GM13976 (cell line): Measurements from ENCODE around the gene GZMB.

Experiments
- DNase-seq: peaks from one replicate; pipeline ENCODE4 v3.0.0; 2012; ENCODE audit warnings: low spot score
- in situ Hi-C: fragments of 300-500 bp; cut with MboI; formaldehyde crosslinking; loops from one replicate; pipeline ENCODE4 v1.12.0; 2022; ENCODE audit warnings: low sequenced_read_pairs, mixed read lengths, inconsistent platforms; ENCODE audit not compliant: unreplicated experiment
- TF ChIP-seq, protein P1 (sequence below): IDR thresholded peaks from 2 replicates; pipeline ENCODE4 v1.5.1; 2012; ENCODE audit warnings: borderline replicate concordance, mild to moderate bottlenecking; ENCODE audit not compliant: insufficient read depth; ENCODE audit errors: extremely low read depth, missing control alignments, control extremely low read depth

GZMB gene

DNA sequence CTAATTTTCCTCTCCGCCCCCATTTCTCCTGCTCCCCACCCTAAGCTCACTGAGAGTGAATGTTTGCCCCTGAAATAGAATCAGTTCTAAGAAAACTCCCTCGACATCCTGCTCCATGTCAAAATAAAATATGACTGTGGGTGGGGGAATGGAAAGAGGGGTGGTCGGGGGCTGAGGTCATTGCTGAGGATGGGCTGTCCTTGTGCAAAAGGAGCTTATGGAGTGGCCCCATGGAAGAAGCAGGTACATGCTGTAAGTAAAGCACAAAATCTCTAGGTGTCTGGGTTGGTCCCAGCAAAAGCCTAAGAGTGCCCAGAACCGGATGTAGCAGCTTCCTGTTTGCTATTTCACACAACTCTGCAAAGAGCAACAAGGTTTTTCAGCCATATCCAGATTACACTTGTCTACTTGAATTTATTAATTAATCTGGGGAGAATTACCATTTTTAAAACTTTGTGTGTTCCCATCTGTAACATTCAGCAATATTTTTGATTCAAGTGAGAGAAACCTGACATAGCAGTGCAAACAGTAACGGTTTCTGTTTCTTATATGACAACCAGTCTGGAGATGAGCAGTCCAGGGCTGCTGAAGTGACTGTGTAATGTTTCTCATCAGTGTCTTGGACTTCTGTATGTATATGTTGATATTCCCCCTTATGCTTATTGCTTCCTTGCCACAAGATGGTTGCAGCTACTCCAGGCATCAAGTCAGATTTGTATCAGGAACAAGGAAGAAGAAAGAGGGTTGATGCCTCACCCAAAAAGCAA, 40.4 kb upstream of the GZMB start:
- DNase-seq: no peak
- in situ Hi-C loops: no loop called here
- TF ChIP-seq, protein P1, sequence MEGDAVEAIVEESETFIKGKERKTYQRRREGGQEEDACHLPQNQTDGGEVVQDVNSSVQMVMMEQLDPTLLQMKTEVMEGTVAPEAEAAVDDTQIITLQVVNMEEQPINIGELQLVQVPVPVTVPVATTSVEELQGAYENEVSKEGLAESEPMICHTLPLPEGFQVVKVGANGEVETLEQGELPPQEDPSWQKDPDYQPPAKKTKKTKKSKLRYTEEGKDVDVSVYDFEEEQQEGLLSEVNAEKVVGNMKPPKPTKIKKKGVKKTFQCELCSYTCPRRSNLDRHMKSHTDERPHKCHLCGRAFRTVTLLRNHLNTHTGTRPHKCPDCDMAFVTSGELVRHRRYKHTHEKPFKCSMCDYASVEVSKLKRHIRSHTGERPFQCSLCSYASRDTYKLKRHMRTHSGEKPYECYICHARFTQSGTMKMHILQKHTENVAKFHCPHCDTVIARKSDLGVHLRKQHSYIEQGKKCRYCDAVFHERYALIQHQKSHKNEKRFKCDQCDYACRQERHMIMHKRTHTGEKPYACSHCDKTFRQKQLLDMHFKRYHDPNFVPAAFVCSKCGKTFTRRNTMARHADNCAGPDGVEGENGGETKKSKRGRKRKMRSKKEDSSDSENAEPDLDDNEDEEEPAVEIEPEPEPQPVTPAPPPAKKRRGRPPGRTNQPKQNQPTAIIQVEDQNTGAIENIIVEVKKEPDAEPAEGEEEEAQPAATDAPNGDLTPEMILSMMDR: no peak

DNA sequence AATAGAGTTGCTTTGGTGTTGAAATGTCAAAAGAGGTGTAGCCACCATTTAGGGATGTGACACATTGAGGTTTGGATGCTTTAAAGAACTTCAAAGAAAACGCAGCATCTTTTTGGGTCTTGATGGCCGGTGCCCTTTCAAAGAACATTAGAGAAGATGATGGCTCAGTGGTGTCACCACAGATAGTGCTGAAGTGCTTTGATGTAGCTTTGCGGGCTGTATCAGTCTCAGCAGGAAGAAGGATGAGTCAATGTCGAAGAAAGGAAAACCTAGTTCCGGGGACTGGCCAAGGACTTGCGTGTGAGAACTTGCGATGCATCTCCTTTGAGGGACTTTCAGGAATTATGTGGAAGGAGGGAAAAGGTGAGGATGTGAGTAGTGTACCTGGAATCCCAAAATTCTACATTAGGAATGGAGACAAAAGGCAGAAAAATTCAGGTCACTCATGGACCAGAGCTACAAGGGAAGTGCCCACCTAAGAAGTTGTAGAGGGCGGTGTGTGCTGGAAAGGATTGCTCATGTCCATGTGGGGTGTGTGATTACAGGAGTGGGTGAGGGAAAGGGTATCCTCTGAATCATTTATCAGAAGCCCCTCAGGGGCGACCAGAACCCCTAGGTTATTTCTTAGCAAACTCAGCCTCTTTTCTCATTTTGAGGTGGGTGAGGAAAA, 39.7 kb upstream of the GZMB start:
- TF ChIP-seq, protein P1: no peak
- DNase-seq: no peak
- in situ Hi-C loops: no loop called here

DNA sequence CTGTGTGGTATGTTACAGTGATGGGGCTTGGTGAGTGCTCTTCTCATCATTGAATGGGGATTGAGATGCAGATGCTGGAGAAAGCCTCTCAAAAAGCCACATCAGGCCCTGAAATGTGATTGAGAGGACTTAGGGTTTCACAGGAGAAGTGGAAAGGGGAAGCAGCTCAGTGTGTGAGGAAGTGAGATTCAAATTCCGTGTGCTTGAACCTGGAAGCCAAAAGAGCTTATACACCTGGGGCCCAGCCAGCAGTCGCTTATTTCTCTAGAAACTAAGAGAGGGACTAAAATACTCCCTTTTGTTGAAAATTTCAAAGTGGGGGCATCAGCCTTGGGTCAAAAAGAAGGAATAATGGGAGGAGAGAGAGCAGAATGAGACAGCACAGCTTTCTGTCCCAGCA, 39.1 kb upstream of the GZMB start:
- DNase-seq: no peak
- TF ChIP-seq, protein P1: no peak
- in situ Hi-C loops: no loop called here

DNA sequence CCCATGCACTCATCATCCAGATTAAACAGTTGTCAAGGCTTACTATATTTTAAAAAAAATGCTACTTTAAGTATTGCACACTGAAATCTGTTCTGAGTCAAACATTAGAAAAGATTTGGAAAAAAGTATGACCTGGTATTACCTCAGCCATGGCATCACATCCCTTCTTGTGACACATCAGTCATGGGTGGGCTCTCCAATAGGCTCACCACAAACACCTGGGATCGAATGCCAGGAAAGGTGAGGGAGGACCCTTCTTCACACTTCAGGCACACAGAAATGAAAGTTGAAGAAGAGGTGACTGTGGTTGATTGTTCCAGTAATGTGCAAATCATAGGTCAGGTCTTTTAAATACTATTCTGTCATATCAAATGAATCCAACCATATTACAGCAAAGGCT, 36.6 kb upstream of the GZMB start:
- in situ Hi-C loops: no loop called here
- TF ChIP-seq, protein P1: no peak
- no peak for DNase-seq

DNA sequence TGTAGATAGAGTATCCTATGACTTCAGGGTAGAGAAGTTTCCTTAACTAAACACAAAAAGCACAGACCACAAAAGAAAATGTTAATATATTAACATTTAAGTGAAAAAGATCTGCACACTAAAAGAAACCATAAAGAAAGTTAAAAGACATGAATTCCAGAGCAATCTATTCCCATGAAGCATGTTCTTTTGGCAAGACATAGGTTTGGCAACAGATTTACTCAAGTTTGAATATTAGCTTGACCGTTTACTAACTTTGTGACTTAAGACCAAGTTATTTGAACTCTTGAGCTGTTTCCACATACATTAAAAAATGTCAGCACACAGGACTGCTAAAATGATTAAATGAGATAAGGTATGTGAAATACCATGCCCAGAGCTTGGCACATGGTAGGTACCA, 35.7 kb upstream of the GZMB start:
- no peak for DNase-seq
- TF ChIP-seq, protein P1: no peak
- in situ Hi-C loops: no loop called here

DNA sequence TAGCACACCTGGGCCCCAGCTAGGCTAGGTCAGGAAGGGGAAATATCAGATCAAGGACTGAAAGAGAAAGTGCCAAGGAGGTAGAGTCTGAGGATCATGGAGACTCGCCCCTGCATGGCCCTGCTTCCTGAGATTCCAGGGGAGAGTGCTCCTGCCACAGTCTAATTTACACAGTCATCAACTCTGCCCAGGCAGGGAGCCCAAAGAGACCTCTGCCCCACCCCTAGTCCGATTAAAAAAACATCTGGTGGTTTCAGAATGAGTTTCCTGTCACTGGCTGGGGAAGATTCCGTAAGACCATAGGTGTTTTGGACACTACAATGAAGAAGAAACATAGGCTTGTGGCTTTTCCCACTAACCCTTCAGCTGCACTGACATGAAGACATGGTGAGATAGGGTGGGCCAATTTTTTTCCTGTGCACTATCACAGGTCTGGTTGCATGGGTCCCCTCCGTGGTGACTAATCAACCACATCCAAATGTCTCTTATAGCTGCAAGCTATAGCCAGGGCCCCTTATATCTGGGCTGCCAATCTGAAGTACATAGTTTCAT, 31.5 kb upstream of the GZMB start:
- DNase-seq: peak; percentile 28
- TF ChIP-seq, protein P1: no peak
- in situ Hi-C loops: no loop called here
